GM20000 (cell line): ENCODE measurements around the gene SLC19A1.

Experiments
- DNase-seq: peaks from one replicate; pipeline ENCODE4 v3.0.0; 2012; ENCODE audit warnings: low spot score
- CTCF ChIP-seq: IDR thresholded peaks from 2 replicates; pipeline ENCODE4 v1.5.1; 2012; ENCODE audit warnings: mild to moderate bottlenecking, control low read depth; ENCODE audit errors: extremely low read depth, missing control alignments

Gene SLC19A1

GRCh38 chr21:45550522-45551210, 8.4 kb upstream of the SLC19A1 start:
- no peak for TF ChIP-seq CTCF
- peak; percentile 75 for DNase-seq

DNA sequence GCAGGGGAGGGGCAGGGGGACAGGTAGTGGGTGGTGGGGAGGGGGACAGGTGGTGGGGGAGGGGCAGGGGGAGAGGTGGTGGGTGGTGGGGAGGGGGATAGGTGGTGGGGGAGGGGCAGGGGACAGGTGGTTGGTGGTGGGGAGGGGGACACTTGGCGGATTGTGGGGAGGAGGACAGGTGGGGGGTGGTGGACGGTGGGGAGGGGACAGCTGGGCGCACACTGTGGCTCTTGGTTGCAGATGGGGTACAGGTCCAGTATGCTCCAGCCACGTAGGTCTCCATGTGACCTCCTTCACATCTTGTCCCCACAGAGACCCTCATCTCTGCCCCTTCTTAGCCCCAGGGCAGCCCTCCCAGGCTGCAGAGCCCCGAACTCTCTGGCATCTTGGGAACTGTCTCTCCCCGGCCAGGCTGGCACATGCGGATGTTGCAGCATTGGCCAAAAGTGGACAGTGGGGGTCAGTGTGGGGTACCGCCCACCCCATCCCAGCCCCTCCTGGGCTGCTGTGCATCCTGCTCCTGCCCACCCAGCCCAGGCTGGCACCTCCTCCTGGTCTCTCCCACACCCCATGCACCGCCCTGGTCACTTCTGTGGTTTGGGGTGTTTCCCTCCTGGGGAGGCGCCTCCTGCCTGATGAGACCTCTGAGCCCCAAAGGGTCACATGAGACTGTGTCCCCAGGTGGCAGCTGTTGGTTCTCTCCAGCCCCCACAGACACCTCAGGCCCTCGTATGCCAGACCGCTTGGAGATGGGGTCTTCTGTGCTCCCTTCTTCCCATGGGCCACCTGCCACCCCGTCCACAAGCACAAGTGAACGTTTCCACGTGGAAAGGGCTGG, 7.6 kb upstream of the SLC19A1 start:
- no peak for TF ChIP-seq CTCF
- no peak for DNase-seq

- no peak for DNase-seq
- TF ChIP-seq CTCF: no peak
Observed at GRCh38 chr21:45548711-45549491, 6.7 kb upstream of the SLC19A1 start.

DNA sequence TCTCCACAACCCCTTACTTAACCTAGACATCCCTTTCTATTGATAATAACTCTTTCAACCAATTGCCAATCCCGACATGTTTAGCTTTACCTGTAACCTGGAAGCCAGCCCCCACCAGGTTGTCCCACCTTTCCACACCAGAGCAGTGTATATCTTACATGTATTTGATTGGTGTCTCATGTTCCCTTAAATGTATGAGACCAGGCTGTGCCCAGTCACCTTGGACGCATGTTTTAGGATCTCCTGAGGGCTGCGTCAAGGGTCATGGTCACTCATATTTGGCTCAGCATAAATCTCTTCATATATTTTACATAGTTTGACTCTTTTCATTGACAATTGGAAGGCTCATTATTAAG, 5.3 kb upstream of the SLC19A1 start:
- TF ChIP-seq CTCF: no peak
- no peak for DNase-seq

DNA sequence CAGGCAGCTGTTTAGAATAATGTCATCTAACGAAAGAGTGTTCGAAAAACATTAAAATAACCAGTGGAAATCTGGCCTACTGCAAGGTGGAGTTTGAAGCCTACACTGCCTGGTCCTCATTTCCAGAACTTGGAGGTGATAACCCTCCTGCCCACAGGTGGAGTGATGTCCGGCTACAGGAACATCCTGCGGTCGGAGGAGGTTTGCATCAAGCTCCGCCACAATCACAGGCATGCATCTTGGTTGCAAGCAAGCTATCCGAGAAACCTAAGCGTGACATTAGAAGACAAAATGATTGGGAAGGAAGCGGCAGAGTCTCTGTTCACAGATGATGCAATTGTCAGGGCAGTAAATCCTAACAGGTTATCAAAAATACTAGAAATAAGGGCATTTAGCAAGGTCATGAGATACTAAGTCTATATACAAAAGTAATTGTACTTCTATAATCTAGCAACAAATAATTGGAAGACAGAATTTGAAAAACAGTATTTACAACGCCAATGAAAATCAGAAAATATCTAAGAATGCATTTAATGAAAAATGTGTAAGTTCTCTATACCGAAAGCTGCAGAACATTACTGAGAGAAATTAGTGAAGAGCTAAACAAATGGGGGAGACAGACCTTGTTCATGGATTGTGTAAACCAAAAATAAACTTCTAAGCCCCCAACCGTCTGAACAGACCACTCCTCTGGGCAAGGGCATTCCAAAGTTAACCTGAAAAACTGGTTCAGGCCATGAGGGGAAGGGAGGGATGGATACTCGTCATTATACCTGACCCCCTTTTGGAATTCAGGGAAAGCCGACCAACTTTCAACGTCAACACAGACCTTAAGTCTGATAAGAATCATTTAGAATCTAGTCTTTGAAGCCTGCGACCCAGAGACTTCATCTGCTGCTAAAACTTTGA, 4.7 kb upstream of the SLC19A1 start:
- no peak for DNase-seq
- no peak for TF ChIP-seq CTCF

DNA sequence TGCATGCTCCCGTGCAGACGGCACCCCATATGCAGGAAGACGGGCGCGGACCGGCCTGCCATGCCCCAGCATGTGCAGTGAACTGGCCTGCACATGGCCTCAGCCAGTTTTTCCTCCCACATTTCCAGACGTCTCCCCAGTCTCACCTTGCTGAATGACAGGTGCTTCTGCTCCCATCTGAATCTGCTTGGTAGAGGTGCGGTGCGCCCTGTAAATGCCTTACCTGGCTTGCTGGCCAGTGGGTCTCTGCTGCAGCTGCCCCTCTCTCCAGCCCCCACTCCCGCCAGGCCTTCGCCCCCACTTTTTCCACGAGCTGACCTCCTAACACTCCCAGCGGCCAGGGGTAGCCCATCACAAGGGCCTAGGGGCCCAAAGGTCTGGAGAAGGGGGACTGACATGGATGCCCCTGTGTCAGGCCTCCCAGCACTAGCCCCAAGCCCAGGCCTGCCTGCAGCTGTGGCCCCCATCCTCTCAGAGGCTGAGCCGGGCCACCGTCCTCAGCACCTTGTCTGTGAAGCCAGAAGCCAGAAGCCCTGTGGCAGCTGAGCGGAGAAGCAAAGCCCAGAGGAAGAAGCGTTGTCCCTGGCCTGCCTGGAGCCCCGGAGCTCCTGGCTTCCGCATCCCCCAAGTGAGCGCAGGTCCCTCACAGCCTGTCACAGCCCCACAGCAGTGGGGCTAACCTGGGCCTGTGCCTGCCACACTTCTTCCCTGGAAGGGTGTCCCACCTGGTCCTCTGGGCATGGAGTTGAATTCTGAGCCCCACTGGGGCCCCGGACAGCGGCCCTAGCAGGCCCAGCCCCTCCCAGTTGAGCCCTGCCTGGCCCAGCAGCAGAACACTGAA, 3.7 kb upstream of the SLC19A1 start:
- peak; percentile 7 for DNase-seq
- no peak for TF ChIP-seq CTCF
